H1 (cell line): ENCODE data around the gene DRC1. TPM values are rescaled to one million over a fixed set of nuclear protein-coding genes. Genes with fewer than 3 reads are reported as not detected.

Experiments used
- CTCF ChIA-PET: fragments of 300-600 bp; sonication (Branson Sonifier 250); formaldehyde crosslinking; loops from one replicate; lab custom pipeline; 2021; ENCODE audit not compliant: partially characterized antibody; lab: Charles Lee
- POLR2A ChIA-PET: fragments of 300-600 bp; sonication (Branson Sonifier 250); formaldehyde crosslinking; loops from one replicate; lab custom pipeline; 2021; ENCODE audit warnings: inconsistent platforms; ENCODE audit not compliant: partially characterized antibody; lab: Charles Lee
- DNase-seq, 2 experiments: peaks; one replicate each; pipeline versions ENCODE4 v3.0.0 to v3.0.0-alpha.2; 2010 to 2022; ENCODE audit warnings: low spot score in 2 of 2, low read depth in 1 of 2, mixed read lengths in 1 of 2
- FAIRE-seq: peaks from 2 replicates; lab custom pipeline; 2011; peaks lifted over from hg19 to GRCh38; lab: Jason Lieb, UNC
- H2AFZ ChIP-seq: 2 replicates; pipeline ENCODE4 v1.8.1; 2012; ENCODE audit warnings: low read length, inconsistent platforms
- H2AK5ac ChIP-seq: 2 replicates; pipeline ENCODE4 v1.6.1; 2013; ENCODE audit warnings: low read depth, low read length
- H2BK120ac ChIP-seq: replicated peaks from 2 replicates; pipeline ENCODE3; 2013; ENCODE audit warnings: low read depth, low read length, inconsistent platforms
- H2BK12ac ChIP-seq: 2 replicates; pipeline ENCODE4 v1.6.1; 2013; ENCODE audit warnings: low read depth, low read length
- H2BK15ac ChIP-seq: 2 replicates; pipeline ENCODE4 v1.6.1; 2013; ENCODE audit warnings: low read length
- H2BK20ac ChIP-seq: 2 replicates; pipeline ENCODE4 v1.6.1; 2013; ENCODE audit warnings: low read length
- H2BK5ac ChIP-seq: 2 replicates; pipeline ENCODE4 v1.6.1; 2013; ENCODE audit warnings: low read depth, low read length
- H3K14ac ChIP-seq: 2 replicates; pipeline ENCODE4 v1.6.1; 2013; ENCODE audit warnings: inconsistent platforms; ENCODE audit not compliant: insufficient read length
- H3K18ac ChIP-seq: 2 replicates; pipeline ENCODE4 v1.6.1; 2013; ENCODE audit warnings: low read length; ENCODE audit errors: extremely low read depth
- H3K23ac ChIP-seq: 2 replicates; pipeline ENCODE4 v1.6.1; 2013; ENCODE audit warnings: inconsistent platforms; ENCODE audit not compliant: insufficient read length
- H3K23me2 ChIP-seq: 2 replicates; pipeline ENCODE4 v1.6.1; 2013; ENCODE audit warnings: low read depth, low read length
- H3K27ac ChIP-seq: 2 replicates; pipeline ENCODE4 v1.6.1; 2011; ENCODE audit warnings: low read depth, low read length, inconsistent platforms
- H3K27me3 ChIP-seq, 4 experiments: replicated peaks in 1 of 4; 1 replicate in 1 of 4; 2 replicates in 3 of 4; pipeline versions ENCODE4 v1.6.1 to v1.8.1; 2011 to 2013; ENCODE audit warnings: low read length in 3 of 4, mild to moderate bottlenecking in 3 of 4, inconsistent platforms in 2 of 4, mixed read lengths in 2 of 4, moderate library complexity in 1 of 4; ENCODE audit not compliant: control insufficient read depth in 3 of 4, insufficient read depth in 3 of 4; ENCODE audit errors: extremely low read depth in 1 of 4
- H3K36me3 ChIP-seq, 4 experiments: 2 replicates each; pipeline versions ENCODE4 v1.6.1 to v1.8.1; 2011 to 2013; ENCODE audit warnings: mild to moderate bottlenecking in 4 of 4, low read length in 3 of 4, moderate library complexity in 2 of 4, control low read depth in 1 of 4, inconsistent platforms in 1 of 4; ENCODE audit not compliant: insufficient read depth in 4 of 4, control insufficient read depth in 2 of 4
- H3K4ac ChIP-seq: replicated peaks from 2 replicates; pipeline ENCODE3; 2013; ENCODE audit warnings: low read length, low read depth, mixed read lengths, inconsistent platforms; ENCODE audit not compliant: insufficient read length
- H3K4me1 ChIP-seq, 4 experiments: replicated peaks in 1 of 4; 1 replicate in 1 of 4; 2 replicates in 3 of 4; pipeline versions ENCODE4 v1.6.1 to v1.8.1; 2011 to 2013; ENCODE audit warnings: low read length in 3 of 4, inconsistent platforms in 2 of 4, mixed read lengths in 1 of 4; ENCODE audit not compliant: insufficient read depth in 4 of 4, control insufficient read depth in 3 of 4
- H3K4me2 ChIP-seq, 2 experiments: 2 replicates each; pipeline versions ENCODE4 v1.6.1 to v1.8.1; 2011 to 2013; ENCODE audit warnings: low read depth in 2 of 2, low read length in 2 of 2, control low read depth in 1 of 2, inconsistent platforms in 1 of 2, mild to moderate bottlenecking in 1 of 2; ENCODE audit not compliant: insufficient read depth in 1 of 2
- H3K4me3 ChIP-seq, 4 experiments: fragments of 200-600, 300-600 bp in 1 of 4; sonication (generic), shearing (Covaris generic), sonication (Bioruptor Twin) in 1 of 4; 2 replicates each; pipeline versions ENCODE4 v1.5.1 to v1.8.1; 2011 to 2016; ENCODE audit warnings: low read length in 4 of 4, low read depth in 3 of 4, control low read depth in 2 of 4, inconsistent platforms in 2 of 4, mild to moderate bottlenecking in 2 of 4, mixed read lengths in 1 of 4, moderate library complexity in 1 of 4; ENCODE audit not compliant: insufficient read depth in 2 of 4; ENCODE audit errors: extremely low read depth in 1 of 4
- H3K56ac ChIP-seq: replicated peaks from 2 replicates; pipeline ENCODE3; 2013; ENCODE audit warnings: low read depth, mild to moderate bottlenecking, mixed read lengths, low read length, inconsistent platforms; ENCODE audit not compliant: insufficient read length
- H3K79me1 ChIP-seq: 2 replicates; pipeline ENCODE4 v1.6.1; 2013; ENCODE audit warnings: low read depth, low read length, control low read depth
- H3K79me2 ChIP-seq, 2 experiments: 2 replicates each; pipeline versions ENCODE4 v1.6.1 to v1.8.1; 2012 to 2013; ENCODE audit warnings: low read length in 2 of 2, mild to moderate bottlenecking in 2 of 2, inconsistent platforms in 1 of 2; ENCODE audit not compliant: insufficient read depth in 2 of 2, control insufficient read depth in 1 of 2
- H3K9ac ChIP-seq, 4 experiments: replicated peaks in 1 of 4; 1 replicate in 1 of 4; 2 replicates in 3 of 4; pipeline versions ENCODE4 v1.6.1 to v1.8.1; 2011 to 2013; ENCODE audit warnings: low read depth in 3 of 4, low read length in 3 of 4, control low read depth in 2 of 4, mild to moderate bottlenecking in 2 of 4, moderate library complexity in 2 of 4, inconsistent platforms in 1 of 4; ENCODE audit errors: extremely low read depth in 1 of 4
- H3K9me3 ChIP-seq, 2 experiments: 2 replicates each; pipeline versions ENCODE4 v1.6.1 to v1.8.1; 2012 to 2013; ENCODE audit warnings: mild to moderate bottlenecking in 2 of 2, moderate library complexity in 2 of 2, control low read depth in 1 of 2, inconsistent platforms in 1 of 2, low read depth in 1 of 2, low read length in 1 of 2, mixed read lengths in 1 of 2; ENCODE audit not compliant: insufficient read depth in 2 of 2
- H4K20me1 ChIP-seq, 2 experiments: replicated peaks in 1 of 2; 2 replicates each; pipeline versions ENCODE3 to v1.8.1; 2011 to 2013; ENCODE audit warnings: inconsistent platforms in 2 of 2, low read length in 2 of 2, mild to moderate bottlenecking in 1 of 2; ENCODE audit not compliant: insufficient read depth in 2 of 2, control insufficient read depth in 1 of 2
- H4K5ac ChIP-seq: 2 replicates; pipeline ENCODE4 v1.6.1; 2013; ENCODE audit warnings: low read length, low read depth, mixed read lengths, inconsistent platforms; ENCODE audit not compliant: insufficient read length
- H4K8ac ChIP-seq: 2 replicates; pipeline ENCODE4 v1.8.0; 2013; ENCODE audit warnings: mild to moderate bottlenecking, moderate library complexity, low read length, inconsistent platforms; ENCODE audit not compliant: insufficient read depth; ENCODE audit errors: extremely low read depth
- H4K91ac ChIP-seq: replicated peaks from 2 replicates; pipeline ENCODE3; 2013; ENCODE audit warnings: low read length, mixed read lengths, inconsistent platforms; ENCODE audit not compliant: insufficient read length
- ASH2L ChIP-seq: fragments of 200-600, 300-600 bp; sonication (generic); IDR thresholded peaks from one replicate; pipeline ENCODE4 v1.7.1; 2017; ENCODE audit warnings: low read length
- BACH1 ChIP-seq: IDR thresholded peaks from 2 replicates; pipeline ENCODE4 v1.6.1; 2012; ENCODE audit warnings: low read length, improper control_type of control experiment
- BCL11A ChIP-seq, 2 experiments: IDR thresholded peaks; one replicate each; pipeline ENCODE4 v1.6.1; 2011; ENCODE audit warnings: low read depth in 2 of 2, low read length in 2 of 2, mild to moderate bottlenecking in 2 of 2
- BRCA1 ChIP-seq: IDR thresholded peaks from 2 replicates; pipeline ENCODE4 v1.6.1; 2012; ENCODE audit warnings: low read depth, low read length, improper control_type of control experiment
- CBX8 ChIP-seq: fragments of 300-800, 300-1000 bp; sonication (generic); IDR thresholded peaks from 2 replicates; pipeline ENCODE4 v1.7.1; 2016; ENCODE audit warnings: low read depth, low read length, borderline replicate concordance
- PHF8 ChIP-seq: fragments of 200-600 bp; sonication (generic); conservative IDR thresholded peaks from 2 replicates; pipeline ENCODE4 v1.7.1; 2012; ENCODE audit warnings: low read depth, mild to moderate bottlenecking, inconsistent platforms, low read length, moderate library complexity
- RAD21 ChIP-seq, 2 experiments: IDR thresholded peaks in 1 of 2; conservative IDR thresholded peaks in 1 of 2; 2 replicates each; pipeline ENCODE4 v1.6.1; 2011; ENCODE audit warnings: low read depth in 2 of 2, low read length in 2 of 2, improper control_type of control experiment in 1 of 2, inconsistent platforms in 1 of 2, mild to moderate bottlenecking in 1 of 2, moderate library complexity in 1 of 2
- RBBP5 ChIP-seq: IDR thresholded peaks from 2 replicates; pipeline ENCODE4 v1.7.1; 2012; ENCODE audit warnings: low read depth, mild to moderate bottlenecking, inconsistent platforms, low read length, moderate library complexity, borderline replicate concordance
- SP1 ChIP-seq: IDR thresholded peaks from 2 replicates; pipeline ENCODE4 v1.6.1; 2011; ENCODE audit warnings: low read depth, low read length
- SUZ12 ChIP-seq: fragments of 200-600 bp; sonication (generic); IDR thresholded peaks from 2 replicates; pipeline ENCODE4 v1.6.1; 2012; ENCODE audit warnings: mild to moderate bottlenecking, inconsistent platforms, low read length, moderate library complexity, mixed read lengths
- WGBS, 2 experiments: shearing (Covaris generic) in 1 of 2; methylation state at CpG; one replicate each; pipeline versions ENCODE4 v1.1.6 to v1.1.7; 2013 to 2015; ENCODE audit warnings: low lambda C conversion rate in 2 of 2, mixed read lengths in 2 of 2, inconsistent platforms in 1 of 2, low coverage in 1 of 2, missing lambda C conversion rate in 1 of 2; ENCODE audit not compliant: insufficient replicate concordance in 2 of 2, insufficient coverage in 1 of 2, insufficient read length in 1 of 2; ENCODE audit errors: extremely low coverage in 1 of 2, missing lambda C conversion rate in 1 of 2; 5-methylcytosine and 5-hydroxymethylcytosine counted together
- polyA plus RNA-seq, 7 experiments: library from polyadenylated mRNA; depleted of rRNA in 3 of 7; stranded (reverse) in 5 of 7; unstranded in 2 of 7; fragments of >200 nt in 5 of 7; fragments of 200-250 nt in 2 of 7; gene quantifications; 1 replicate in 5 of 7; 2 replicates in 1 of 7; 4 replicates in 1 of 7; pipeline versions ENCODE4 v1.2.1 to v1.2.3, GENCODE V29; 2011 to 2013; ENCODE audit warnings: missing spikeins in 2 of 7, mixed read lengths in 2 of 7
- total RNA-seq: library from RNA; stranded (reverse); fragmentation: NEBNext Ultra II Directional; extraction: Animal tissue kit (Norgen Biotek cat#: 25700); gene quantifications from 2 replicates; pipeline ENCODE4 v1.2.1, GENCODE V29; 2021
- TF ChIP-seq, protein P1 (sequence below), 3 experiments: IDR thresholded peaks; 1 replicate in 2 of 3; 2 replicates in 1 of 3; pipeline versions ENCODE4 v1.5.1 to v1.6.1; 2011; ENCODE audit warnings: low read length in 3 of 3, mild to moderate bottlenecking in 3 of 3, inconsistent platforms in 2 of 3, low read depth in 1 of 3, moderate library complexity in 1 of 3; ENCODE audit not compliant: insufficient read depth in 1 of 3; ENCODE audit errors: control extremely low read depth in 1 of 3

Gene DRC1
- total and polyA plus RNA-seq, 2 of the 8 experiments (the other 6 are each of a cell fraction or from before 2014, with no cell fraction given): 0.08 TPM; not detected in 1

DNA sequence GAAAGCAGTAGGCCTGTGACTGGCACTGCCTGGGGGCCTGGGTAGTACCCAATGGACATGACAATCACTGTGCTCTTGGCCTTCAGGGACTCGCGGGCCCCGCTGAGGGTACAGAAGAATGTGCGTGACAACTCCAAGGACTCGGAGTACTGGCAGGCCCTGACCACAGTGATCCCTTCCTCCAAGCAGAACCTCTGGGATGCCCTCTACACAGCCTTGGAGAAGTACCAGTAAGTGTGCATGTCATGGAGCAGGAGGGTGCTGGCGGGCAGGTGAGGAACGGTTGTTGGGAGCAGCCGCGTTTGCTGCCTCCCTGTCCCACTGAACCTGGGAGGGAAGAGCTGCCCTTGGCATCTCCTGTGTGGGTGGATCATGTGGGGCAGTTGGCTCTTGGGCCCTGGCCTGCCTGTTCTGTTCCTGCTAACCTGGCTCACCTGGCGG, 52.9 kb downstream of the DRC1 start:
- no peak overlapping the region for H2AFZ ChIP-seq
- no peak overlapping the region for H3K23ac ChIP-seq
- CTCF ChIA-PET: interaction anchor here (0.5 to 6.3 kb wide), 9 partner anchors 13 to 331 kb away, joined by 3 to 25 read pairs (median 4); partner anchors contain the start of gene CENPA
- peak in 1 of 2 experiments; percentile 38 for DNase-seq
- H3K4me2 ChIP-seq: no peak overlapping the region
- H3K14ac ChIP-seq: no peak overlapping the region
- no peaks in the 10 kb centered on the region for H3K9me3 ChIP-seq
- POLR2A ChIA-PET: interaction anchor here (0.7 to 0.9 kb wide), 2 partner anchors 9 to 74 kb away, joined by 3 read pairs; no protein-coding TSS in a partner anchor
- no peak overlapping the region for H2BK120ac ChIP-seq
- H3K9ac ChIP-seq: no peak overlapping the region
- no peak overlapping the region for H2BK15ac ChIP-seq
- H3K36me3 ChIP-seq: no peaks in the 10 kb centered on the region
- H2BK12ac ChIP-seq: no peak overlapping the region
- H2BK20ac ChIP-seq: no peak overlapping the region
- no peak overlapping the region for H3K18ac ChIP-seq
- H2BK5ac ChIP-seq: no peak overlapping the region
- FAIRE-seq: no peak
- H4K20me1 ChIP-seq: no peaks in the 10 kb centered on the region
- no peaks in the 10 kb centered on the region; a peak in 1 of 7 replicates for H3K4me1 ChIP-seq
- H3K27me3 ChIP-seq: no peaks in the 10 kb centered on the region
- no peak overlapping the region for H3K56ac ChIP-seq
- no peak overlapping the region for H3K4ac ChIP-seq
- H3K4me3 ChIP-seq: no peak overlapping the region
- no peaks in the 10 kb centered on the region for H3K79me2 ChIP-seq
- no peak overlapping the region for H4K5ac ChIP-seq
- no peak overlapping the region for H3K27ac ChIP-seq
- no peaks in the 10 kb centered on the region for H3K79me1 ChIP-seq
- no peak overlapping the region for H4K91ac ChIP-seq
- H2AK5ac ChIP-seq: no peak overlapping the region
- WGBS, 2 experiments: 87% methylated on average over 10 of the region's 10 CpGs; no CpG with 5 or more reads in 1 of the 2 experiments
- H4K8ac ChIP-seq: no peak overlapping the region
- no peaks in the 10 kb centered on the region for H3K23me2 ChIP-seq
- no peak for TF ChIP-seq SP1
- TF ChIP-seq BRCA1: no peak
- TF ChIP-seq RBBP5: no peak
- no peak for TF ChIP-seq BCL11A (IDR thresholded peaks at IDR 0.05; ENCODE audit: low read depth in 2 of 2, low read length in 2 of 2)
- TF ChIP-seq SUZ12: no peak
- TF ChIP-seq ASH2L: no peak
- no peak for TF ChIP-seq CBX8
- TF ChIP-seq, protein P1, sequence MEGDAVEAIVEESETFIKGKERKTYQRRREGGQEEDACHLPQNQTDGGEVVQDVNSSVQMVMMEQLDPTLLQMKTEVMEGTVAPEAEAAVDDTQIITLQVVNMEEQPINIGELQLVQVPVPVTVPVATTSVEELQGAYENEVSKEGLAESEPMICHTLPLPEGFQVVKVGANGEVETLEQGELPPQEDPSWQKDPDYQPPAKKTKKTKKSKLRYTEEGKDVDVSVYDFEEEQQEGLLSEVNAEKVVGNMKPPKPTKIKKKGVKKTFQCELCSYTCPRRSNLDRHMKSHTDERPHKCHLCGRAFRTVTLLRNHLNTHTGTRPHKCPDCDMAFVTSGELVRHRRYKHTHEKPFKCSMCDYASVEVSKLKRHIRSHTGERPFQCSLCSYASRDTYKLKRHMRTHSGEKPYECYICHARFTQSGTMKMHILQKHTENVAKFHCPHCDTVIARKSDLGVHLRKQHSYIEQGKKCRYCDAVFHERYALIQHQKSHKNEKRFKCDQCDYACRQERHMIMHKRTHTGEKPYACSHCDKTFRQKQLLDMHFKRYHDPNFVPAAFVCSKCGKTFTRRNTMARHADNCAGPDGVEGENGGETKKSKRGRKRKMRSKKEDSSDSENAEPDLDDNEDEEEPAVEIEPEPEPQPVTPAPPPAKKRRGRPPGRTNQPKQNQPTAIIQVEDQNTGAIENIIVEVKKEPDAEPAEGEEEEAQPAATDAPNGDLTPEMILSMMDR (IDR thresholded peaks at IDR 0.05; ENCODE audit: control extremely low read depth in 1 of 3, insufficient read depth in 1 of 3, low read depth in 1 of 3, low read length in 3 of 3): no peak
- no peak for TF ChIP-seq BACH1
- TF ChIP-seq RAD21 (IDR thresholded peaks at IDR 0.05 in 1 of 2, conservative IDR thresholded peaks at IDR 0.05 in 1 of 2; ENCODE audit: low read depth in 2 of 2, low read length in 2 of 2): no peak
- no peak for TF ChIP-seq PHF8
